ENCODE data around the gene SLC25A26. TPM values are rescaled to one million over a fixed set of nuclear protein-coding genes. Genes with fewer than 3 reads are reported as not detected.

Gene SLC25A26
- polyA plus RNA-seq, 1 donor (not counting 4 experiments of a cell fraction or from before 2014, with no cell fraction given): 25.2 TPM

DNA sequence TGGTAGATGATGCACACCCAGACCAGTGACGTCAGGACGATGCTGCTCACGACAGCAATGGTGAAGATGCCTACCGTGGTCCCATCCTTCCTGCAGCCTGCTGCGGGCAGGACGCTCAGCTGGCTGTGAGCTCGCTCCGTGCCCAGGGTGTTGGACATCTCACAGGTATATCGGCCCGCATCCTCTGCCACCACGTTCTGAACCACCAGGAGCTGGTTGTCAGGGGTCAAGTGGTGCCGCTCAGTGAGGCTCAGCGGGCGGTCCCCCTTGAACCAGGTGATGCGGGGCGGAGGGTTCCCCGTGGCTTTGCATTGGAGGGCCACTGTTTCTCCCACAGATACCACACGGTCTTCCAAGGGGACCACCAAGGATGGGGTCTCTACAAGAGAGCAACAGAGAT lies 162.2 kb downstream of the SLC25A26 start:
- DNase-seq (ENCODE audit: low read depth, low spot score) (no peak), FAIRE-seq (no peak)
- Histone ChIP-seq H2AFZ (ENCODE audit: control insufficient read depth, low read length) (no peak overlapping the region), H3K36me3 (ENCODE audit: control insufficient read depth in 2 of 2, extremely low read depth in 1 of 2, insufficient read depth in 2 of 2, low read length in 2 of 2) (peaks cover 33 to 48% of the 10 kb centered on the region in 2 experiments), H3K27ac (ENCODE audit: control insufficient read depth, insufficient read depth, low read length) (no peak overlapping the region), H3K9me1 (ENCODE audit: control insufficient read depth, extremely low read depth, insufficient read depth, low read length) (no peaks in the 10 kb centered on the region), H3K4me3 (ENCODE audit: control insufficient read depth in 2 of 3, extremely low read depth in 1 of 3, insufficient read depth in 2 of 3, low read depth in 1 of 3, low read length in 3 of 3) (no peak overlapping the region), H3K4me1 (ENCODE audit: control insufficient read depth, extremely low read depth, insufficient read depth, low read length) (no peaks in the 10 kb centered on the region), H4K20me1 (ENCODE audit: control insufficient read depth, extremely low read depth, insufficient read depth, low read length) (no peaks in the 10 kb centered on the region), H3K9me3 (ENCODE audit: control insufficient read depth, low read depth, low read length) (no peaks in the 10 kb centered on the region), H3K79me2 (ENCODE audit: control insufficient read depth, insufficient read depth, low read length) (no peaks in the 10 kb centered on the region), H3K9ac (ENCODE audit: control insufficient read depth, extremely low read depth, insufficient read depth, low read length) (no peak overlapping the region), H3K4me2 (ENCODE audit: control insufficient read depth, extremely low read depth, insufficient read depth, low read depth, low read length) (no peak overlapping the region), H3K27me3 (ENCODE audit: control insufficient read depth, extremely low read depth, insufficient read depth, low read length) (no peaks in the 10 kb centered on the region)
- TF ChIP-seq, protein P1, sequence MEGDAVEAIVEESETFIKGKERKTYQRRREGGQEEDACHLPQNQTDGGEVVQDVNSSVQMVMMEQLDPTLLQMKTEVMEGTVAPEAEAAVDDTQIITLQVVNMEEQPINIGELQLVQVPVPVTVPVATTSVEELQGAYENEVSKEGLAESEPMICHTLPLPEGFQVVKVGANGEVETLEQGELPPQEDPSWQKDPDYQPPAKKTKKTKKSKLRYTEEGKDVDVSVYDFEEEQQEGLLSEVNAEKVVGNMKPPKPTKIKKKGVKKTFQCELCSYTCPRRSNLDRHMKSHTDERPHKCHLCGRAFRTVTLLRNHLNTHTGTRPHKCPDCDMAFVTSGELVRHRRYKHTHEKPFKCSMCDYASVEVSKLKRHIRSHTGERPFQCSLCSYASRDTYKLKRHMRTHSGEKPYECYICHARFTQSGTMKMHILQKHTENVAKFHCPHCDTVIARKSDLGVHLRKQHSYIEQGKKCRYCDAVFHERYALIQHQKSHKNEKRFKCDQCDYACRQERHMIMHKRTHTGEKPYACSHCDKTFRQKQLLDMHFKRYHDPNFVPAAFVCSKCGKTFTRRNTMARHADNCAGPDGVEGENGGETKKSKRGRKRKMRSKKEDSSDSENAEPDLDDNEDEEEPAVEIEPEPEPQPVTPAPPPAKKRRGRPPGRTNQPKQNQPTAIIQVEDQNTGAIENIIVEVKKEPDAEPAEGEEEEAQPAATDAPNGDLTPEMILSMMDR (optimal IDR thresholded peaks at IDR 0.05 in 1 of 3, IDR thresholded peaks at IDR 0.05 in 1 of 3, conservative IDR thresholded peaks at IDR 0.05 in 1 of 3; ENCODE audit: extremely low read depth in 1 of 3, insufficient read depth in 2 of 3, low read length in 3 of 3): no peak
- no peak for TF ChIP-seq EZH2 (IDR thresholded peaks at IDR 0.05; ENCODE audit: low read length)
- dilution Hi-C loops (cut with MboI; ENCODE audit: extremely low pct_ligation_motif_present, low sequenced_read_pairs): no loop called here

DNA sequence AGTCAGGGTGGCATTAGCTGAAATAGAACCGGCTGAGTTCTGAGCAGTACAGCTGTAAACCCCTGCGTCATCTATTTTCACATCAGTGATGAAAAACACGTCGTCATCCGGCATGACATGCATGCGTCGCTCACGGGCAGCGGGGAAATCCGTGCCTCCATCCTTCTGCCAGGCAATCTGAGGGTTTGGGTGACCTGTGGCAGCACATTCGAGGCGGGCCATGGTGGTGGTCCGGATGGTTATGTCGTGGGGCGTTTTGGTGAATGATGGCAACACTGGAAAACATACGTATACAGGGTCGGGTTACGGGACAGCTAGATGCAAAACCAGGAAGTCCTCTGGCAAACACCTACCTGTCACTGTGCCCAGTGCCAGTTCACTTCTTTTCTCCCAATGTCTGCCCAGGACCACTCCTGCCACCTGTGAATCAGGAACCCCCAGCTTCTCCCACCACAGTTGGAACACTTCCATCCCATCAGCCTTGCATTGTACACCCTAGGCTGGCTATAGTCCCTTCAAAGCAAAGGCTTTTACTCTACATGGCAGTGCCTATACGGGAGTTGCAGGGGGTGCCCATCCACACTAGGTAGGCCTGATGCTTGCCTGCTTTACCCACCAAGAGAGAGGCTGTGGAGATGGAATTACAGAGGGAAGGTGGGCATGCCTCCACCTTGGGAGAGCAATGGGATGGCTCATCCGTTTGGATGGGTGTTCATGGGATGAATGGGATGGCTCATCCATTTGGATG lies 163.4 kb downstream of the SLC25A26 start:
- FAIRE-seq (no peak), DNase-seq (ENCODE audit: low read depth, low spot score) (no peak)
- peaks cover 31 to 40% of the 10 kb centered on the region in 2 experiments for H3K36me3 ChIP-seq (ENCODE audit: control insufficient read depth in 2 of 2, extremely low read depth in 1 of 2, insufficient read depth in 2 of 2, low read length in 2 of 2)
- no peak overlapping the region for H3K4me3 ChIP-seq (ENCODE audit: control insufficient read depth in 2 of 3, extremely low read depth in 1 of 3, insufficient read depth in 2 of 3, low read depth in 1 of 3, low read length in 3 of 3)
- no peaks in the 10 kb centered on the region for H3K9me3 ChIP-seq (ENCODE audit: control insufficient read depth, low read depth, low read length)
- H3K27ac ChIP-seq (ENCODE audit: control insufficient read depth, insufficient read depth, low read length): no peak overlapping the region
- H3K9ac ChIP-seq (ENCODE audit: control insufficient read depth, extremely low read depth, insufficient read depth, low read length): no peak overlapping the region
- H3K9me1 ChIP-seq (ENCODE audit: control insufficient read depth, extremely low read depth, insufficient read depth, low read length): no peaks in the 10 kb centered on the region
- dilution Hi-C loops (cut with MboI; ENCODE audit: extremely low pct_ligation_motif_present, low sequenced_read_pairs): no loop called here
- no peaks in the 10 kb centered on the region for H3K79me2 ChIP-seq (ENCODE audit: control insufficient read depth, insufficient read depth, low read length)
- H2AFZ ChIP-seq (ENCODE audit: control insufficient read depth, low read length): no peak overlapping the region
- no peaks in the 10 kb centered on the region for H3K4me1 ChIP-seq (ENCODE audit: control insufficient read depth, extremely low read depth, insufficient read depth, low read length)
- H4K20me1 ChIP-seq (ENCODE audit: control insufficient read depth, extremely low read depth, insufficient read depth, low read length): no peaks in the 10 kb centered on the region
- H3K4me2 ChIP-seq (ENCODE audit: control insufficient read depth, extremely low read depth, insufficient read depth, low read depth, low read length): no peak overlapping the region
- H3K27me3 ChIP-seq (ENCODE audit: control insufficient read depth, extremely low read depth, insufficient read depth, low read length): no peaks in the 10 kb centered on the region
- no peak for TF ChIP-seq EZH2 (IDR thresholded peaks at IDR 0.05; ENCODE audit: low read length)
- TF ChIP-seq, protein P1 (optimal IDR thresholded peaks at IDR 0.05 in 1 of 3, IDR thresholded peaks at IDR 0.05 in 1 of 3, conservative IDR thresholded peaks at IDR 0.05 in 1 of 3; ENCODE audit: extremely low read depth in 1 of 3, insufficient read depth in 2 of 3, low read length in 3 of 3): no peak
